NCI-H2171 treated with DMSO at 0.1 percent for 48 hours (cell line): ENCODE data around the gene MAPK13.
"Not testable (repeated sequence)": the region's sequence is repeated elsewhere in the genome, so short reads cannot be mapped to it uniquely, and the experiment has no call there.

Experiments
- DNase-seq: peaks from one replicate; lab custom pipeline; 2025; lab: John Stamatoyannopoulos, UW

The MAPK13 gene

GRCh38 chr6:36129941-36130666 lies at the start of gene MAPK13:
Gene MAPK13, plus strand, starts transcription at chr6:36130513. Its CDS starts 70 bp downstream, at chr6:36130583.
- DNase-seq, result peak; percentile 70

DNA sequence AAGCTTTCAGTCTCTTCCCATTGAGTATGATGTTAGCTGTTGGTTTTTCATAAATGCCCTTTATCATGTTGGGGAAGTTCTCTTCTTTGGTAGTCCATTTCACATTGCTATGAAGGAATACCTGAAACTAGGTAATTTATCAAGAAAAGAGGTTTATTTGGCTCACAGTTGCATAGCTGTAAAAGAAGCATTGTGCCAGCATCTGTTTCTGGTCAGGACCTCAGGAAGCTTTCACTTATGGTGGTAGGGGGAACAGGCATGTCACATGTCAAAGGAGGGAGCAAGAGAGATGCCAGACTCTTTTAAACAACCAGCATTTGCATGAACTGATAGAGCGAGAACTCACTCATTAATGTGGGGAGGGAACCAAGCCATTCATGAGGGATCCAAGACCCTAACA lies 48.0 kb upstream of the MAPK13 start:
- no peak for DNase-seq

GRCh38 chr6:36083446-36083845 lies 46.9 kb upstream of the MAPK13 start:
- no peak for DNase-seq

DNA sequence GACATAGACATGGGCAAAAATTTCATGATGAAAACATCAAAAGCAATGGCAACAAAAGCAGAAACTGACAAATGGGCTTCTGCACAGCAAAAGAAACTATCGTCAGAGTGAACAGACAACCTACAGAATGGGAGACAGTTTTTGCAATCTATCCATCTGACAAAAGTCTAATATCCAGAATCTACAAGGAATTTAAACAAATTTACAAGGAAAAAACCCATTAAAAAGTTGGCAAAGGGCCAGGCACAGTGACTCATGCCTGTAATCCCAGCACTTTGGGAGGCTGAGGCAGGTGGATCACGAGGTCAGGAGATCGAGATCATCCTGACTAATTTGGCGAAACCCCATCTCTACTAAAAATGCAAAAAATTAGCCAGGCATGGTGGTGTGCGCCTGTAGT lies 42.1 kb upstream of the MAPK13 start:
- DNase-seq, result not testable (repeated sequence)

DNA sequence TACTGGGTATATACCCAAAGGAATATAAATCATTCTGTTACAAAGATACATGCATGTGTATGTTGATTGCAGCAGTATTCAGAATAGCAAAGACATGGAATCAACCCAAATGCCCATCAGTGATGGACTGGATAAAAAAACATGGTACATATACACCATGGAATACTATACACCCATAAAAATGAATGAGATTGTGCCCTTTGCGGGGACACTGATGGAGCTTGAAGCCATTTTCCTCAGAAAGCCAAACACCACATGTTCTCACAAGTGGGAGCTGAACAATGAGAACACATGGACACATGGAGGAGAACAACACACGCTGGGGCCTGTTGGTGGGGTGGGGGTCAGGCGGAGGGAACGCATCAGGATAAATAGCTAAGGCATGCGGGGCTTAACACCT lies 41.3 kb upstream of the MAPK13 start:
- DNase-seq, result no peak

DNA sequence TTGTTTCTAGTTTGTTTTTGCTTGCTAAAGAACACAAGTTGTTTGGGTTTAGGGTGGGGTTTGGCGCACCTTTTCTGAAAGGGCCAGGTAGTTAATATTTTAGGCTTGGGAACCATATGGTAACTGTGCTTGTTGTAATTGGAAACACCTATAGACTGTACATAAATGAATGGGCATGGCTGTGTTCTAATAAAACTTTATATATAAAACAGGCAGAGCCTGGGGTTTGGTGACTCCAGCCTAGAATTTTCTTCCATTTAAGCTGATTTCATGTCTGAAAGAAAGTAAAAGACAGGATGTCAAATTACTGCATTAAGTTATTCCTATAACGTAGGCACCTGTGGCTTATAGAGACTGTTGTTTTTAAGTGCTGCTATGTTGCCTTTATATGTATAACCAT lies 36.1 kb upstream of the MAPK13 start:
- no peak for DNase-seq

- peak; percentile 55 for DNase-seq
Measured at GRCh38 chr6:36094753-36095496, 35.4 kb upstream of the MAPK13 start.

DNA sequence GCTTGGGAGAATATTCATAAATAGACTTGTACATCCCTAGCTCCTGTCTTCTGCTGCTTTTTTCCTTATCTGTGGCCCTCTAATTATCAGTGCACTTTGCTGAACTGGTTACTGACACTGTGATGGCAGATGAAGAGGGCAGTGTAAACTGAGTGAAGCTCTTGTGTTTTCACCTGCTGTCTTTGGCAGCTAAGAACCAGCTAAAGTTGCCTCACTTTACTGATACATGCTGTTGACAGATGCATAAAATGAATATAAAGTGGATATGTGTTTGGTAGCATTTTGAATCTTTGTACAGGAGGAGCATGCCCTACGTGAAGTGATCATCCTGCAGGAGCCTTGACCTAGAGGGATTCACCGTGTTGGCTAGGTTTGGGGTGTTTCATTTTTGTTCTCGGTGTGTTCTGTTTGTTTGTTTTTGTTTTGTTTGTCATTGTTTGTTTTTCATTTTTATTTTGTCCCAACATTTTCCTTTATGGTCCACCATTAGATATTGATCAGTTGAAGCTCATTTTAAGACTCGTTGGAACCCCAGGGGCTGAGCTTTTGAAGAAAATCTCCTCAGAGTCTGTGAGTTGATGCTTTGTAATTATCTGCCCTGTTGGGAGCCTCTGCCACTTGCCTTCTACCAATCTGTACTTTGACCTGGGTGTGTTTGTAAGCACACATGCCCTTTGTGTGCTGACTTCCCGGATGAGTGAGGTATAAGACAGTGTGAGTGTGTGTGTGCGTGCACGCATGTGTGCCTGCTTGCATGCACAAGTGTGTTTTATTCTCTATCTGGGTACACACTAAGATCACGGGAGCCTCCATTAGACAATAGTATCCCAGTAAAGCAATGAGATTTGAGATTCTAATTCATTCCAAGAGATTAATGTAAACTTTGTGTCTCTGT lies 34.6 kb upstream of the MAPK13 start:
- DNase-seq, result no peak

- DNase-seq, result no peak
Measured at GRCh38 chr6:36098253-36098919, 31.9 kb upstream of the MAPK13 start.

DNA sequence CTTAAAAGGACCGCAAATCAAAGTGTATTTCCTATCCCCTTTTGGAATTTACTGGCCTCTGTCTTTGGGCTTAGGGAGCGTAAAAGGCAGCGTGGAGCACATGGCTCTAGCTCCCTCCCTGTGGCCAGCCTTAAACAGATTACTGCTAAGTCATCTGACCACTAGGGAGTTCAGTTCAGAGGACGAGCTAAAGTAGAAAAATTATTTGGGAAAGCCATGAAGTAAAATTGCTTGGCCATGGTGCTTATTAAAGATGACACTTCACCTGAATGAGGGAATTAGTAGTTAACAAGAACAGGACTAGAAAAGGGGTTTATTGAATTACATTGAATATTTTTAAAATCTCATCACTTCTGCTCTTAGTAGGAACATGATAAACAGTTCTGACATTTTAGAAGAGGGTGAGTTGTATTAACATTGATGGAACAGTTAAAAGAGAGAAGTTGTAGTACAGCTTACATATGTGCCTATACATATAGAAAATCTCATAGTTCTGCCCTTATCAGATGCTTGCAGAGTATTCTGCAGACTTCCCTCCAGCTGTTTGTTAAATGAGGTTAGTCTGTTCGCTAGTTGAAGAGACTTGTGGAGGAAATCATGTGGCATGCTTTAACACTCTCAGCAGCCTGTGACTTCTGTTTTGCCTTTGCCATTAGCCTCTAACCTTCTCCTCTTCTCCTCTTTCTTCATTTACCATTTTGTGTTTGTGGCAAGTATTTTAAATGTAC lies 31.2 kb upstream of the MAPK13 start:
- no peak for DNase-seq

GRCh38 chr6:36099869-36100483 lies 30.3 kb upstream of the MAPK13 start:
- DNase-seq, result no peak

- no peak for DNase-seq
Measured at GRCh38 chr6:36101691-36102090, 28.6 kb upstream of the MAPK13 start.

DNA sequence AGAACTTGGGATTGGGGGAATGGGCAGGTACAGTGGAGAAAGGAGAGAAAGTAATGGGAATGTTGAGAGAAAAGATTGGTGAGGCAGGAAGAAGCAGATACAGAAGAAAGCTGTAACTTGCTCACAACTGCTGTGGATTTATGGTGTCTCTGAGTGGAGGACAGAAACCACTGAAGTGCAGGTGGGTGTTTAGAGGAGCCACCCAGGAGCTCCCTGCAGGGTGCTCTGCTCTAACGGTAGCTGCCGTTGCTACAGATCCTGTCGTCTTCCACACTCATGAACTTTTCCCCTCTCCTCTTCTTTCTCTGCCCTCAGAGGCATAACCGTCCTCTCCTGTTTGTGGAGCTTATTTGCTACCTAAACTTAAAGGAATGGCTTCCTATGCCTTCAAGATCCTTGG lies 27.5 kb upstream of the MAPK13 start:
- DNase-seq, result no peak

GRCh38 chr6:36104836-36105235 lies 25.5 kb upstream of the MAPK13 start:
- peak; percentile 84 for DNase-seq

GRCh38 chr6:36109092-36109491 lies 21.2 kb upstream of the MAPK13 start:
- no peak for DNase-seq

- no peak for DNase-seq
Measured at GRCh38 chr6:36110050-36110449, 20.3 kb upstream of the MAPK13 start.

- no peak for DNase-seq
Measured at GRCh38 chr6:36110863-36111262, 19.4 kb upstream of the MAPK13 start.

DNA sequence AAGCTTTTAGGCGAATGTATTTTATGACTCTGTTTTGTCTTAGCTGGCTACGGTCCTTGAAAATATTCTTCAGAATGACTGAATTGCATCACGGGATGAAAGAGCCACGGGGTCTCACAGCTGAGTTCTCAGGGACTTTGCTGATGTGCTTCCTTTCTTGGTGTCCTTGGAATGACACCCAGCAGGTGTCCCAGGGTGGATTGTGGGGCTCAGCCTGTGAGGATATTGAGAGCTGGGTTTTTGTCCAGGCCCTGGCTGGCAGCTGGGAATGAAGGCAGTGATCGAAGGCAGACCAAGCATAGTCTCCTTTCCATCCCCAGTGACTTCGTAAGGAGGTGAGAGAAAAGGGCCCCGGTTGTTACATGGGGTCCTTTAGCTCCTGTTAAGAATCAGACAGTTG lies 18.8 kb upstream of the MAPK13 start:
- DNase-seq, result no peak

GRCh38 chr6:36113049-36113448 lies 17.3 kb upstream of the MAPK13 start:
- no peak for DNase-seq

GRCh38 chr6:36113703-36114102 lies 16.6 kb upstream of the MAPK13 start:
- peak; percentile 40 for DNase-seq
